MM.1S (cell line): Measurements from ENCODE around the gene SLC37A1.

Experiments
- CTCF ChIP-seq: fragments of 300-600 bp; sonication (generic); IDR thresholded peaks from 2 replicates; pipeline ENCODE4 v1.5.1; 2016; ENCODE audit warnings: antibody characterized with exemption, low read length, mixed read lengths
- EZH2 ChIP-seq: fragments of 300-600 bp; sonication (generic); optimal IDR thresholded peaks from 2 replicates; pipeline ENCODE3; 2017; ENCODE audit warnings: low read depth, mild to moderate bottlenecking, antibody characterized with exemption, low read length, mixed read lengths

- TF ChIP-seq CTCF, result no peak
- no peak for TF ChIP-seq EZH2
These were observed 76.9 kb downstream of the SLC37A1 start for GRCh38 chr21:42590431-42591131.
